Measurements from ENCODE around the gene RASSF4. TPM values are rescaled to one million over a fixed set of nuclear protein-coding genes. Genes with fewer than 3 reads are reported as not detected.

The RASSF4 gene
- total RNA-seq, 1 donor from 2014 or later = 83.0 TPM

DNA sequence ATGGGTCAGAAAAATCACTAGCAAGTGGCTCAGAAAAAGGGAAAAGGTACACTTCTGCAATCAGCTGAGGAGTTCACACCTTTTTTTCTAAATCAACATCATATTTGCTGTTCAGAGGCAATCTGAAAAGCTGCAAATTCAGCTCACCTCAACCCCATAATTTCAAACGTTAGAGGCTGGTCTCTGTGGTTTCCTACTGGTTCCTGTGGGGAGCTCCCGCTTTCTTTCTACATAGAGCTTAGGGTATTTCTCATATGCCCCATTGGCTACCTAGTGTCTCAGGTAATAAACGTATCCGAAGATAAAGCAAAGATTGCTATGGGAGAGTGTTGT lies 35.9 kb downstream of the RASSF4 start:
- Histone ChIP-seq H3K4me1 (ENCODE audit: insufficient read depth, low read length) (peaks cover 6% of the 10 kb centered on the region), H3K4me3 (ENCODE audit: insufficient read depth, low read depth, low read length) (no peak overlapping the region), H2AFZ (ENCODE audit: low read depth, low read length) (no peak overlapping the region), H3K79me2 (ENCODE audit: insufficient read depth, low read length) (no peaks in the 10 kb centered on the region), H3K9me3 (ENCODE audit: insufficient read depth, low read depth, low read length) (no peaks in the 10 kb centered on the region), H3K27ac (ENCODE audit: low read depth, low read length) (no peak overlapping the region), H3K36me3 (ENCODE audit: insufficient read depth, low read length) (no peaks in the 10 kb centered on the region), H3K4me2 (ENCODE audit: low read length) (no peak overlapping the region), H3K9ac (ENCODE audit: low read length) (no peak overlapping the region), H3K27me3 (ENCODE audit: insufficient read depth, low read length) (no peaks in the 10 kb centered on the region), H4K20me1 (ENCODE audit: insufficient read depth, low read length) (no peaks in the 10 kb centered on the region)
- H3K4me3 Mint-ChIP-seq (ENCODE audit: unreplicated experiment) = no peak overlapping the region
- no peak for FAIRE-seq
- H3K9me3 Mint-ChIP-seq (ENCODE audit: unreplicated experiment) = no peaks in the 10 kb centered on the region
- H3K4me1 Mint-ChIP-seq (ENCODE audit: low read depth, unreplicated experiment) = peaks cover 15% of the 10 kb centered on the region
- H3K36me3 Mint-ChIP-seq (ENCODE audit: low read depth, unreplicated experiment) = peaks cover 12% of the 10 kb centered on the region
- no peak for TF ChIP-seq CTCF (IDR thresholded peaks at IDR 0.05; ENCODE audit: insufficient read depth, low read depth, low read length)
- TF ChIP-seq EZH2 (IDR thresholded peaks at IDR 0.05; ENCODE audit: insufficient read depth, low read length) = no peak
- no peak overlapping the region for H3K27ac Mint-ChIP-seq (ENCODE audit: unreplicated experiment)
- no peak for DNase-seq (ENCODE audit: low read depth)
- H3K27me3 Mint-ChIP-seq (ENCODE audit: low read depth, unreplicated experiment) = no peaks in the 10 kb centered on the region

GRCh38 chr10:44995914-44996669 lies 36.5 kb downstream of the RASSF4 start:
- DNase-seq (ENCODE audit: low read depth) (no peak), FAIRE-seq (no peak)
- H3K4me1 Mint-ChIP-seq (ENCODE audit: low read depth, unreplicated experiment) = peaks cover 15% of the 10 kb centered on the region
- no peak overlapping the region for H3K9ac ChIP-seq (ENCODE audit: low read length)
- H3K4me1 ChIP-seq (ENCODE audit: insufficient read depth, low read length) = peaks cover 8% of the 10 kb centered on the region
- H3K9me3 ChIP-seq (ENCODE audit: insufficient read depth, low read depth, low read length) = no peaks in the 10 kb centered on the region
- peak overlapping the region; percentile 7 for H2AFZ ChIP-seq (ENCODE audit: low read depth, low read length)
- no peaks in the 10 kb centered on the region for H3K79me2 ChIP-seq (ENCODE audit: insufficient read depth, low read length)
- no peak overlapping the region for H3K27ac ChIP-seq (ENCODE audit: low read depth, low read length)
- no peak overlapping the region for H3K27ac Mint-ChIP-seq (ENCODE audit: unreplicated experiment)
- no peak for TF ChIP-seq CTCF (IDR thresholded peaks at IDR 0.05; ENCODE audit: insufficient read depth, low read depth, low read length)
- no peak for TF ChIP-seq EZH2 (IDR thresholded peaks at IDR 0.05; ENCODE audit: insufficient read depth, low read length)
- no peaks in the 10 kb centered on the region for H3K36me3 ChIP-seq (ENCODE audit: insufficient read depth, low read length)
- no peaks in the 10 kb centered on the region for H3K27me3 Mint-ChIP-seq (ENCODE audit: low read depth, unreplicated experiment)
- no peaks in the 10 kb centered on the region for H3K27me3 ChIP-seq (ENCODE audit: insufficient read depth, low read length)
- H3K4me2 ChIP-seq (ENCODE audit: low read length) = no peak overlapping the region
- no peak overlapping the region for H3K4me3 ChIP-seq (ENCODE audit: insufficient read depth, low read depth, low read length)
- H3K4me3 Mint-ChIP-seq (ENCODE audit: unreplicated experiment) = no peak overlapping the region
- peaks cover 11% of the 10 kb centered on the region for H3K36me3 Mint-ChIP-seq (ENCODE audit: low read depth, unreplicated experiment)
- H3K9me3 Mint-ChIP-seq (ENCODE audit: unreplicated experiment) = no peaks in the 10 kb centered on the region
- no peaks in the 10 kb centered on the region for H4K20me1 ChIP-seq (ENCODE audit: insufficient read depth, low read length)

- TF ChIP-seq CTCF (IDR thresholded peaks at IDR 0.05; ENCODE audit: insufficient read depth, low read depth, low read length) (no peak), EZH2 (IDR thresholded peaks at IDR 0.05; ENCODE audit: insufficient read depth, low read length) (no peak)
- Histone ChIP-seq H3K79me2 (ENCODE audit: insufficient read depth, low read length) (peaks cover 11% of the 10 kb centered on the region), H3K4me1 (ENCODE audit: insufficient read depth, low read length) (peaks cover 17% of the 10 kb centered on the region), H4K20me1 (ENCODE audit: insufficient read depth, low read length) (no peaks in the 10 kb centered on the region), H3K36me3 (ENCODE audit: insufficient read depth, low read length) (no peaks in the 10 kb centered on the region), H3K9me3 (ENCODE audit: insufficient read depth, low read depth, low read length) (no peaks in the 10 kb centered on the region), H3K9ac (ENCODE audit: low read length) (no peak overlapping the region), H3K4me3 (ENCODE audit: insufficient read depth, low read depth, low read length) (no peak overlapping the region), H2AFZ (ENCODE audit: low read depth, low read length) (no peak overlapping the region), H3K27me3 (ENCODE audit: insufficient read depth, low read length) (no peaks in the 10 kb centered on the region), H3K27ac (ENCODE audit: low read depth, low read length) (no peak overlapping the region), H3K4me2 (ENCODE audit: low read length) (no peak overlapping the region)
- Mint-ChIP-seq H3K36me3 (ENCODE audit: low read depth, unreplicated experiment) (peaks cover 5% of the 10 kb centered on the region), H3K27ac (ENCODE audit: unreplicated experiment) (no peak overlapping the region), H3K27me3 (ENCODE audit: low read depth, unreplicated experiment) (no peaks in the 10 kb centered on the region), H3K4me1 (ENCODE audit: low read depth, unreplicated experiment) (peaks cover 15% of the 10 kb centered on the region), H3K9me3 (ENCODE audit: unreplicated experiment) (no peaks in the 10 kb centered on the region), H3K4me3 (ENCODE audit: unreplicated experiment) (no peak overlapping the region)
- DNase-seq (ENCODE audit: low read depth) (no peak), FAIRE-seq (no peak)
Observed at GRCh38 chr10:44997105-44997748, 37.6 kb downstream of the RASSF4 start.

All from astrocyte (in vitro differentiated cells and primary cell).